CD8-positive, alpha-beta memory T cell (primary cell): ENCODE results near the gene ZIC2. TPM values are rescaled to one million over a fixed set of nuclear protein-coding genes. Genes with fewer than 3 reads are reported as not detected.

Source experiments
- CTCF ChIA-PET: fragments of 350-600 bp; sonication (Branson Sonifier 250); formaldehyde crosslinking; loops from one replicate; lab custom pipeline; 2021; ENCODE audit warnings: antibody characterized with exemption; lab: Charles Lee
- POLR2A ChIA-PET: fragments of 350-600 bp; sonication (Branson Sonifier 250); formaldehyde crosslinking; loops from one replicate; lab custom pipeline; 2021; ENCODE audit warnings: antibody characterized with exemption; lab: Charles Lee
- DNase-seq, 5 donors: peaks; one replicate each; pipeline versions ENCODE4 v3.0.0 to v3.0.0-alpha.2; 2020 to 2022; ENCODE audit warnings: mixed read lengths in 1 of 5
- H3K27ac ChIP-seq: one replicate; pipeline ENCODE4 v1.7.0; 2013; ENCODE audit warnings: low read depth, mild to moderate bottlenecking, low read length, moderate library complexity
- H3K27me3 ChIP-seq: 2 replicates; pipeline ENCODE4 v1.7.0; 2013; ENCODE audit warnings: low read length, mild to moderate bottlenecking; ENCODE audit not compliant: insufficient read depth, poor library complexity, severe bottlenecking
- H3K36me3 ChIP-seq: 2 replicates; pipeline ENCODE4 v1.7.0; 2013; ENCODE audit warnings: mild to moderate bottlenecking, low read length, moderate library complexity; ENCODE audit not compliant: insufficient read depth
- H3K4me1 ChIP-seq: 2 replicates; pipeline ENCODE4 v1.7.0; 2013; ENCODE audit warnings: mild to moderate bottlenecking, low read length, moderate library complexity; ENCODE audit not compliant: insufficient read depth
- H3K4me3 ChIP-seq: 2 replicates; pipeline ENCODE4 v1.7.0; 2013; ENCODE audit warnings: mild to moderate bottlenecking, low read length
- H3K9me3 ChIP-seq: 2 replicates; pipeline ENCODE4 v1.7.0; 2013; ENCODE audit warnings: mild to moderate bottlenecking, low read length
- H3K27ac Mint-ChIP-seq, 8 donors: one replicate each; pipeline ENCODE4 v1.8.0; 2020 to 2021; ENCODE audit warnings: mixed read lengths in 8 of 8, mild to moderate bottlenecking in 6 of 8, inconsistent platforms in 3 of 8, moderate library complexity in 3 of 8
- H3K27me3 Mint-ChIP-seq, 2 donors: one replicate each; pipeline ENCODE4 v1.8.0; 2020 to 2021; ENCODE audit warnings: mixed read lengths in 2 of 2, mild to moderate bottlenecking in 1 of 2, moderate library complexity in 1 of 2
- H3K36me3 Mint-ChIP-seq, 3 donors: one replicate each; pipeline ENCODE4 v1.8.0; 2020 to 2021; ENCODE audit warnings: mixed read lengths in 3 of 3, inconsistent platforms in 1 of 3, mild to moderate bottlenecking in 1 of 3
- H3K4me1 Mint-ChIP-seq, 3 donors: one replicate each; pipeline ENCODE4 v1.8.0; 2020 to 2021; ENCODE audit warnings: mixed read lengths in 3 of 3, inconsistent platforms in 1 of 3, mild to moderate bottlenecking in 1 of 3
- H3K4me3 Mint-ChIP-seq, 7 donors: one replicate each; pipeline ENCODE4 v1.8.0; 2020 to 2021; ENCODE audit warnings: mixed read lengths in 7 of 7, mild to moderate bottlenecking in 6 of 7, moderate library complexity in 4 of 7, inconsistent platforms in 2 of 7
- H3K9me3 Mint-ChIP-seq, 5 donors: one replicate each; pipeline ENCODE4 v1.8.0; 2020 to 2022; ENCODE audit warnings: mixed read lengths in 5 of 5, mild to moderate bottlenecking in 3 of 5, moderate library complexity in 2 of 5, inconsistent platforms in 1 of 5
- polyA plus RNA-seq: library from polyadenylated mRNA; unstranded; fragments of 300-500 nt; fragmentation: Illumina TruSeq; gene quantifications from one replicate; pipeline ENCODE4 v1.2.3, GENCODE V29; 2021
- total RNA-seq, 2 experiments: library from RNA; stranded (reverse); gene quantifications; one replicate each; pipeline ENCODE4 v1.2.3, GENCODE V29; 2021

ZIC2 gene
- not detected for total RNA-seq
- polyA plus RNA-seq = not detected

GRCh38 chr13:99981735-99982035, at the start of gene ZIC2:
TSS of gene ZIC2 (plus strand) at chr13:99981784. CDS start at chr13:99982065, 281 bp downstream.
- no peaks in the 10 kb centered on the region for H3K36me3 ChIP-seq
- no peak within 1 kb of the TSS for H3K4me3 ChIP-seq
- H3K9me3 ChIP-seq = peaks cover 8% of the 10 kb centered on the region
- Mint-ChIP-seq H3K27me3 (peaks cover 68% of the 10 kb centered on the region in 2 donors), H3K9me3 (peaks cover 9 to 51% (median 40%) of the 10 kb centered on the region in 5 donors), H3K27ac (peak within 1 kb of the TSS in 5 of 8 donors; percentile 12 to 95 (median 64)), H3K4me3 (peak within 1 kb of the TSS in 6 of 7 donors; percentile 37 to 78 (median 62)), H3K36me3 (peaks cover 0 to 4% (median 0%) of the 10 kb centered on the region in 3 donors), H3K4me1 (peaks cover 11 to 31% (median 30%) of the 10 kb centered on the region in 3 donors)
- peaks cover 71% of the 10 kb centered on the region for H3K27me3 ChIP-seq
- peak within 1 kb of the TSS; percentile 7 for H3K27ac ChIP-seq
- no peak for DNase-seq
- H3K4me1 ChIP-seq = peaks cover 27% of the 10 kb centered on the region
- POLR2A ChIA-PET = interaction anchor here (1.0 kb wide), 1 partner anchor 16 kb away, joined by 5 read pairs; no protein-coding TSS in a partner anchor
- CTCF ChIA-PET = interaction anchor here (1.4 kb wide), 1 partner anchor 325 kb away, joined by 4 read pairs; no protein-coding TSS in a partner anchor

- Histone ChIP-seq H3K36me3 (no peaks in the 10 kb centered on the region), H3K27ac (no peak overlapping the region), H3K4me3 (no peak overlapping the region), H3K27me3 (no peaks in the 10 kb centered on the region), H3K4me1 (no peaks in the 10 kb centered on the region), H3K9me3 (no peaks in the 10 kb centered on the region)
- Mint-ChIP-seq H3K4me3 (no peak overlapping the region), H3K4me1 (no peaks in the 10 kb centered on the region), H3K27me3 (peaks cover 14 to 56% of the 10 kb centered on the region in 2 donors), H3K27ac (no peak overlapping the region), H3K9me3 (no peaks in the 10 kb centered on the region), H3K36me3 (peaks cover 0 to 2% (median 0%) of the 10 kb centered on the region in 3 donors)
- ChIA-PET CTCF (no interaction called here), POLR2A (no interaction called here)
- no peak for DNase-seq
Measured at GRCh38 chr13:99932912-99933311, 48.7 kb upstream of the ZIC2 start.

GRCh38 chr13:99935772-99936171, 45.8 kb upstream of the ZIC2 start:
- ChIA-PET POLR2A (no interaction called here), CTCF (no interaction called here)
- no peak for DNase-seq

GRCh38 chr13:99938635-99939034, 42.9 kb upstream of the ZIC2 start:
- Histone ChIP-seq H3K27me3 (no peaks in the 10 kb centered on the region), H3K4me3 (no peak overlapping the region), H3K9me3 (no peaks in the 10 kb centered on the region), H3K36me3 (no peaks in the 10 kb centered on the region), H3K27ac (no peak overlapping the region), H3K4me1 (no peaks in the 10 kb centered on the region)
- Mint-ChIP-seq H3K9me3 (no peaks in the 10 kb centered on the region), H3K4me3 (no peak overlapping the region), H3K27me3 (peaks cover 21 to 51% of the 10 kb centered on the region in 2 donors), H3K27ac (no peak overlapping the region), H3K36me3 (no peaks in the 10 kb centered on the region), H3K4me1 (no peaks in the 10 kb centered on the region)
- CTCF ChIA-PET = no interaction called here
- DNase-seq = no peak
- POLR2A ChIA-PET = no interaction called here

More at GRCh38 chr13:99935772-99936171, 45.8 kb upstream of the ZIC2 start:
- no peaks in the 10 kb centered on the region for H3K27me3 ChIP-seq
- Mint-ChIP-seq H3K4me3 (no peak overlapping the region), H3K36me3 (peaks cover 0 to 2% (median 0%) of the 10 kb centered on the region in 3 donors), H3K27me3 (peaks cover 19 to 52% of the 10 kb centered on the region in 2 donors), H3K4me1 (no peaks in the 10 kb centered on the region), H3K9me3 (no peaks in the 10 kb centered on the region), H3K27ac (no peak overlapping the region)
- H3K4me1 ChIP-seq = no peaks in the 10 kb centered on the region
- no peak overlapping the region for H3K4me3 ChIP-seq
- H3K36me3 ChIP-seq = no peaks in the 10 kb centered on the region
- H3K9me3 ChIP-seq = no peaks in the 10 kb centered on the region
- H3K27ac ChIP-seq = no peak overlapping the region

- Mint-ChIP-seq H3K4me3 (no peak overlapping the region), H3K27me3 (peaks cover 24 to 58% of the 10 kb centered on the region in 2 donors), H3K36me3 (no peaks in the 10 kb centered on the region), H3K9me3 (no peaks in the 10 kb centered on the region), H3K27ac (peak overlapping the region in 1 of 8 donors; percentile 11), H3K4me1 (no peaks in the 10 kb centered on the region)
- CTCF ChIA-PET = no interaction called here
- POLR2A ChIA-PET = no interaction called here
- DNase-seq = no peak
- no peaks in the 10 kb centered on the region for H3K9me3 ChIP-seq
- no peak overlapping the region for H3K27ac ChIP-seq
- H3K4me1 ChIP-seq = no peaks in the 10 kb centered on the region
- H3K27me3 ChIP-seq = no peaks in the 10 kb centered on the region
- H3K36me3 ChIP-seq = no peaks in the 10 kb centered on the region
- H3K4me3 ChIP-seq = no peak overlapping the region
Measured at GRCh38 chr13:99941086-99941485, 40.5 kb upstream of the ZIC2 start.

GRCh38 chr13:99941911-99942310, 39.7 kb upstream of the ZIC2 start:
- CTCF ChIA-PET = interaction anchor here (0.5 kb wide), 1 partner anchor 74 kb away, joined by 3 read pairs; no protein-coding TSS in a partner anchor
- H3K4me3 Mint-ChIP-seq = no peak overlapping the region

GRCh38 chr13:99944102-99944501, 37.5 kb upstream of the ZIC2 start:
- POLR2A ChIA-PET = no interaction called here

More at GRCh38 chr13:99941911-99942310, 39.7 kb upstream of the ZIC2 start:
- Histone ChIP-seq H3K9me3 (no peaks in the 10 kb centered on the region), H3K27me3 (no peaks in the 10 kb centered on the region), H3K4me3 (no peak overlapping the region), H3K27ac (no peak overlapping the region), H3K36me3 (no peaks in the 10 kb centered on the region), H3K4me1 (no peaks in the 10 kb centered on the region)
- Mint-ChIP-seq H3K4me1 (no peaks in the 10 kb centered on the region), H3K27me3 (peaks cover 24 to 59% of the 10 kb centered on the region in 2 donors), H3K9me3 (no peaks in the 10 kb centered on the region), H3K27ac (no peak overlapping the region), H3K36me3 (no peaks in the 10 kb centered on the region)
- POLR2A ChIA-PET = no interaction called here
- no peak for DNase-seq

GRCh38 chr13:99944606-99945005, 37.0 kb upstream of the ZIC2 start:
- POLR2A ChIA-PET = no interaction called here
- no peaks in the 10 kb centered on the region for H3K4me1 Mint-ChIP-seq
- Histone ChIP-seq H3K36me3 (no peaks in the 10 kb centered on the region), H3K4me1 (no peaks in the 10 kb centered on the region), H3K9me3 (no peaks in the 10 kb centered on the region), H3K27ac (no peak overlapping the region), H3K27me3 (no peaks in the 10 kb centered on the region), H3K4me3 (no peak overlapping the region)
- peaks cover 33 to 73% of the 10 kb centered on the region in 2 donors for H3K27me3 Mint-ChIP-seq
- CTCF ChIA-PET = no interaction called here
- H3K4me3 Mint-ChIP-seq = no peak overlapping the region
- no peaks in the 10 kb centered on the region for H3K9me3 Mint-ChIP-seq
- no peaks in the 10 kb centered on the region for H3K36me3 Mint-ChIP-seq
- H3K27ac Mint-ChIP-seq = no peak overlapping the region
- no peak for DNase-seq

More at GRCh38 chr13:99944102-99944501, 37.5 kb upstream of the ZIC2 start:
- Histone ChIP-seq H3K27me3 (no peaks in the 10 kb centered on the region), H3K27ac (no peak overlapping the region), H3K4me3 (no peak overlapping the region), H3K36me3 (no peaks in the 10 kb centered on the region), H3K9me3 (no peaks in the 10 kb centered on the region), H3K4me1 (no peaks in the 10 kb centered on the region)
- no peak for DNase-seq
- no peaks in the 10 kb centered on the region for H3K4me1 Mint-ChIP-seq
- H3K27me3 Mint-ChIP-seq = peaks cover 32 to 73% of the 10 kb centered on the region in 2 donors
- no peaks in the 10 kb centered on the region for H3K36me3 Mint-ChIP-seq
- H3K9me3 Mint-ChIP-seq = no peaks in the 10 kb centered on the region
- no peak overlapping the region for H3K27ac Mint-ChIP-seq
- H3K4me3 Mint-ChIP-seq = no peak overlapping the region
- CTCF ChIA-PET = no interaction called here
